Stomach (tissue), 4 donors: ENCODE results near the gene MTHFSD.

ENCODE experiments used
- POLR2A ChIP-seq, 4 donors: fragments of 450-650 bp; IDR thresholded peaks; one replicate each; pipeline ENCODE4 v1.6.1; 2016; ENCODE audit warnings: antibody characterized with exemption in 4 of 4, control low read depth in 2 of 4, mild to moderate bottlenecking in 1 of 4, moderate library complexity in 1 of 4
- POLR2AphosphoS5 ChIP-seq, 3 donors: sonication (generic); formaldehyde crosslinking; IDR thresholded peaks; one replicate each; pipeline ENCODE4 v1.6.1; 2016; ENCODE audit warnings: antibody characterized with exemption in 3 of 3

GRCh38 chr16:86519007-86519648 lies 35.9 kb downstream of the MTHFSD start:
- TF ChIP-seq POLR2AphosphoS5 (IDR thresholded peaks at IDR 0.05) = peak in 1 of 3 donors; percentile 14
- TF ChIP-seq POLR2A (IDR thresholded peaks at IDR 0.05) = no peak
